Left kidney (tissue), 8 donors: Measurements from ENCODE around the gene RCCD1. TPM values are rescaled to one million over a fixed set of nuclear protein-coding genes. Genes with fewer than 3 reads are reported as not detected.
"Not testable (repeated sequence)": the region's sequence is repeated elsewhere in the genome, so short reads cannot be mapped to it uniquely, and the experiment has no call there.

Source experiments
- DNase-seq: peaks from one replicate; pipeline ENCODE4 v3.0.0-alpha.2; 2013
- long read RNA-seq, 8 donors: transcript quantifications; one replicate each; lab custom pipeline, GENCODE V29; 2026
- polyA plus RNA-seq: library from polyadenylated mRNA; unstranded; fragments of 120-200 nt; gene quantifications from one replicate; pipeline ENCODE4 v1.2.1, GENCODE V29; 2013; ENCODE audit not compliant: insufficient read length

RCCD1 gene
- 17.0 TPM for polyA plus RNA-seq
- long read RNA-seq, donor 1, partial matches to known transcripts: 27 of 27 reads
- long read RNA-seq, donor 1, other reads (novel, unspliced or antisense): 0 of 27 reads
- long read RNA-seq, donor 2, partial matches to known transcripts: 0 of 1 reads
- long read RNA-seq, donor 2, other reads (novel, unspliced or antisense): 0 of 1 reads
- long read RNA-seq, donor 3, partial matches to known transcripts: 0 of 2 reads
- long read RNA-seq, donor 3, other reads (novel, unspliced or antisense): 0 of 2 reads
- long read RNA-seq, donor 4: 0 reads
- long read RNA-seq, donor 5, partial matches to known transcripts: 0 of 4 reads
- long read RNA-seq, donor 5, other reads (novel, unspliced or antisense): 0 of 4 reads
- long read RNA-seq, donor 6: 0 reads
- long read RNA-seq, donor 7, partial matches to known transcripts: 0 of 2 reads
- long read RNA-seq, donor 7, other reads (novel, unspliced or antisense): 0 of 2 reads
- long read RNA-seq, donor 8, partial matches to known transcripts: 0 of 1 reads
- long read RNA-seq, donor 8, other reads (novel, unspliced or antisense): 0 of 1 reads

- peak; percentile 91 for DNase-seq
Observed at GRCh38 chr15:90954712-90955623, at the start of gene RCCD1. Gene RCCD1 (plus strand): TSS chr15:90954884. CDS start chr15:90956735, 1,851 bp downstream.

GRCh38 chr15:90905306-90906180 is 49.1 kb upstream of the RCCD1 start:
- no peak for DNase-seq

GRCh38 chr15:90906181-90906849 is 48.4 kb upstream of the RCCD1 start:
- DNase-seq: no peak

GRCh38 chr15:90907051-90907660 is 47.5 kb upstream of the RCCD1 start:
- DNase-seq: no peak

GRCh38 chr15:90907838-90908507 is 46.7 kb upstream of the RCCD1 start:
- no peak for DNase-seq

DNA sequence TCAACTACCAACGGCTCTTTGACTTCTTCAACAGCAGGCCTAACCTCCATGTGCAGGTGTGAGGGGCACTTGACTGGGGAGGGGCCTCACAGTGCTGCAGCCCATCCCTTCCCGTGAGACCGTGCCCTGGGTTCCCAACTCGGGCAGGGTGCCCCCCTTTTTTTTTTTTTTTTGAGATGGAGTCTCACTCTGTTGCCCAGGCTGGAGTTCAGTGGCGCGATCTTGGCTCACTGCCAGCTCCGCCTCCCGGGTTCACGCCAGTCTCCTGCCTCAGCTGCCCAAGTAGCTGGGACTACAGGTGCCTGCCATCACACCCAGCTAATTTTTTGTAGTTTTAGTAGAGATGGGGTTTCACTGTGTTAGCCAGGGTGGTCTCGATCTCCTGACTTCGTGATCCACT is 45.2 kb upstream of the RCCD1 start:
- not testable (repeated sequence) for DNase-seq

- no peak for DNase-seq
Observed at GRCh38 chr15:90909976-90910375, 44.7 kb upstream of the RCCD1 start.

- no peak for DNase-seq
Observed at GRCh38 chr15:90910441-90911301, 44.0 kb upstream of the RCCD1 start.

- no peak for DNase-seq
Observed at GRCh38 chr15:90911302-90911623, 43.4 kb upstream of the RCCD1 start.

- no peak for DNase-seq
Observed at GRCh38 chr15:90911906-90912769, 42.5 kb upstream of the RCCD1 start.

DNA sequence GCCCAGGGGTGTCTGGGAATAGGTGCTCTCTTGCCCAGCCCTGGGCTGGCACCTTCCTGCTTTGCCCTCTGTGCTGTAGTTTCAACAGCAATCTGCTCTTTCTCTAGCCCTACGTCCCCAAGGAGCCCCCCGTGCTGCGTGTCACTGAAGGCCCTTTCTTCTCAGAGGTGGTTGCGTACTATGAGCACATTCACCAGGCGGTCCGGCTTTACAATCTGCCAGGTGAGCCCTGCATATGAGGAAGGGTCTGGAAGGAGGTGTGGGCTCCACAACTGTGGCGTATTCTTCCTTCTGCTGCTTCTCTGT is 42.0 kb upstream of the RCCD1 start:
- no peak for DNase-seq

DNA sequence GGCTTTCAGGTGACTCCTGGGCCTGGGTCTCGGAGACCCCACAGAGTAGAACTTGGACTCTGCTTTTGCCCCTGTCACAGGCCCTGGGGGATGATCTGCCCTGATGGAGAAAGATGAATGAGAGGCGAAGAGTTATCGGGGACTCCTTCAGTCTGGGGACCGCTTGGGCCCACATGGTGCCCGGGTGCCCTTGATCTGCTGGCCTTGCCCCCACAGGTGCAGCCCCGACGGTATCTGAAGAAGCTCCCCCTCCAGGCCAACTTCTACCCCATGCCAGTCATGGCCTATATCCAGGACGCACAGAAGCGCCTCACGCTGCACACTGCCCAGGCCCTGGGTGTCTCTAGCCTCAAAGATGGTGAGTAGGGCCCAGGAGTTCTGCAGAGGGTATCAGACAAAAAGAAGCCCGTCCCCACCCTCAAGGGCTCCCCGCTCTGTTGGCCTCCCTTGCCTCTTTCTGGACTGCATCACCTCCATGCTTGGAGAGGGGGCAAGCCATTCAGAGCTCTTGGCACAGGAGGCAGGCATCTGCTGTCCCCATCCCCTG is 41.2 kb upstream of the RCCD1 start:
- no peak for DNase-seq

DNA sequence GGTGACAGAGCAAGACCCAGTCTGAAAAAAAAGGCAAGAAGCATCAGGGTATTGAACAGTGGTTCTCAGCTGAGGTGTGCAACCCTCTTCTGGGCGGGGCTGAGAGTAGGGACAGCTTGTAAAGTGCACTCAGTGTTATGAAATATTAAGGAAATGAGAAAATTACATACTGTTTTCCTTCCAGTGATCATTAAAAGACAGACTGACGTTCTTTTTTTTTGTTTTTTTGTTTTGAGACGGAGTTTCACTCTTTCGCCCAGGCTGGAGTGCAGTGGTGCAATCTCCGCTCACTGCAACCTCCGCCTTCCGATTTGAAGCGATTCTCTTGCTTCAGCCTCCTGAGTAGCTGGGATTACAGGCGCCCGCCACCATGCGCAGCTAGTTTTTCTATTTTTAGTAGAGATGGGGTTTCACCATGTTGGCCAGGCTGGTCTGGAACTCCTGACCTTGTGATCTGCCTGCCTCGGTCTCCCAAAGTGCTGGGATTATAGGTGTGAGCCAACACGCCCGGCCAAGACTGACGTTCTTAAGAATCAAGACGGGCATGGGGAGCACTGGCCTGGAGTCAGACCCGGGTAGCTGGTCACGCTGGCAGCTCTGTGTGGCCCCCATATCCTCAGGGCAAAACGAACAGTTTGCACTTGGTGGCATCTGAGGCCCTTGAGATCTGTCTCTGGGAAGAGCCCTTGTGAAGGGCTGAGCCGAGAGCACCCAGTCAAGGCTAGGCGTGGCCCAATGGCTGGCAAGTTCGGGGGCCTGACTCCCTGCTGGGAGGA is 40.2 kb upstream of the RCCD1 start:
- DNase-seq: no peak

DNA sequence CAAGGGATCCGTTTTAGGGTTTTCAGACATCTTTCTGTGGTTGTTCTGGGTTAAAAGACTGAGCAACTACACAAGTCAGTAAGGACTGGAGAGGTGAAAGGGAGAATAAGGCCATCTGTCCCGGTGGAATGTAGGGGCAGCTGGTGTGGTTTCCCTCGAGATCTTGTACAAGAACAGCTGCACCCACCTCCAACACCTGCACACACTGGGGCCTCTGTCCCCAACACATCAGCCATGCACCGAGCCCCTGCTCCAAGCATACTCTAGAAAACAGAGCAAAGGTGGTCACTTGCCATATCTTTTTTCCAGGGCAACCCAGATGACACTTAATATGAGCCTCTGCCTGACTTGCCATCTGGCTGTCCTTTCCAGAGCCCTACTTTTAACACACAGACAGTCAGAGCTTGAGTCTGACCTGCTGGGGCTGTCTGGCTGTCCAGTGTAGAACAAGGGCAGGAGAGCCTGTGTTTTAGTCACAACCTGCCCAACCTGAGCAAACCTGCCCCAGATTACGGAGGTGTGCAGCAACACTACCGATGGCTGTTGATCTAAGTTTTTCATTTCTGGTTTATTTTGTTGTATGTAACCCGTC is 39.4 kb upstream of the RCCD1 start:
- DNase-seq: no peak

- no peak for DNase-seq
Observed at GRCh38 chr15:90915808-90916440, 38.8 kb upstream of the RCCD1 start.

- no peak for DNase-seq
Observed at GRCh38 chr15:90916461-90916860, 38.2 kb upstream of the RCCD1 start.
